Left kidney (tissue), 2 donors: Measurements from ENCODE around the gene NUDT4B. TPM values are rescaled to one million over a fixed set of nuclear protein-coding genes. Genes with fewer than 3 reads are reported as not detected.
"Not testable (repeated sequence)": the region's sequence is repeated elsewhere in the genome, so short reads cannot be mapped to it uniquely, and the experiment has no call there.

Experiments used
- DNase-seq: peaks from one replicate; pipeline ENCODE4 v3.0.0-alpha.2; 2013
- polyA plus RNA-seq: library from polyadenylated mRNA; unstranded; fragments of 120-200 nt; gene quantifications from one replicate; pipeline ENCODE4 v1.2.1, GENCODE V29; 2013; ENCODE audit not compliant: insufficient read length

NUDT4B gene
- polyA plus RNA-seq, 1 donor, result 1.8 TPM

DNA sequence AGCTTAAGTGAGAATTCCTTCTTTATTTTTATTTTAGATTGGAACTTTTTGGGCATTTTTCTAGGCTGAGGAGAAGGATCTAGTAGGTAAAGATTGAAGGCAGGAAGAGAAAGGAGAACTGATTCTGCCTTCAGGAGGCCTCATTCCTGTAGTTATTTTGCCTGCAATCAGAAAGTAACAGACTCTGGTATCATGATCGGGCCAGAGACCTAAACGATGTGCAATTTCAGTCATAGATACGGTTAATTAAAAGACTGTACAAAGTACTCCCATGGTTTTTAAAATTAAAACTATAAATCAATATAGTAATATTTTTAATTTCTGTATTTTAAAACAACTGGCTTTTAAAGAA, 14.3 kb upstream of the NUDT4B start:
- DNase-seq, result not testable (repeated sequence)

DNA sequence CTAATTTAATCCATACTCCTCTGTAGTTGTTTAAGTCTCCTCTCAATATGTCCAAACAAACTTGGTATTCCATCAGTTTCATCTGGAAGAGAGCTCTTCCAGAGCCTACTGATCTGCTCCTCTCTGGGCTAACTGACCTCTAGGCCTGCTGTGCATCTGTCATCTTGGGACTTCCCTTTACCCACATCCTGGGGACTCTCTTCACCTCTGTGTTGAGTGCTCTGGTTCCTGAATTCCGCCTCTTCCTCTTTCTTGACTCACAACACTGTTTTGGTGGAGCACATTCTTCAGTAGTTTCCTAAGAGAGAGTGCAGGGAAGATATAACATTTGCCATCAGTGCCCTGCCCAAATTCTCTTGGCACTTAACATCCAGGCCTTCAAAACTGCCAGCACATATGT, 13.0 kb upstream of the NUDT4B start:
- not testable (repeated sequence) for DNase-seq

DNA sequence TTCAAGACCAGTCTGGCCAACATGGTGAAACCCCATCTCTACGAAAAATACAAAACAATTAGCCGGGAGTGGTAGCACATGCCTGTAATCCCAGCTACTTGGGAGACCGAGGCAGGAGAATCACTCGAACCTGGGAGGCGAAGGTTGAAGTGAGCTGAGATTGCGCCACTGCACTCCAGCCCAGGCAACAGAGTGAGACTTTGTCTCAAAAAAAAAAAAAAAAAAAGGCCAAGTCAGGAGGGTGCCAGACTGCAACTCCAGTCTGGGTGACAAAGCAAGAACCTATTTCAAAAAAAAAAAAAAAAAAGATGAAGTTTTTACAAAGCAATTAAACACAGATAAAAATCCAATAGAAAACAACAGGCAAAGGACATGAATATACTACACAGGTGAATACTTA, 9.9 kb upstream of the NUDT4B start:
- DNase-seq, result not testable (repeated sequence)

DNA sequence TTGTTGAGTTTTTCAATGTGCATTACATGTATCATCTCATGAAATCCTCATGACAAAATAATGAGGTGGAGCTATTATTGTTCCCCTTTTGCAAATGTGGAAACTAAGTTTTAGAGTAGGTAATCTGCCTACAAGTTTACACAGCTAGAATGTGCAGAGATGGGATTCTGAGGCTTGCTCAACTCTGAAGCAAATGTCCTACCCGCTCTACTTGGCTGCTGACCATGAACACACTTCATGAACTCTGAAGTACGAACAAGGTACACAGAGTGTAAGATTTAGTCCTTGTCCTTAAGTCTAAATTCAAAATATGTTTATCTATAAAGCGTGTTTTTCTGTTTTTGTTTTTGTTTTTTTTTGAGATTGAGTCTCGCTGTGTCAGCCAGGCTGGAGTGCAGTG, 5.4 kb upstream of the NUDT4B start:
- DNase-seq, result not testable (repeated sequence)

DNA sequence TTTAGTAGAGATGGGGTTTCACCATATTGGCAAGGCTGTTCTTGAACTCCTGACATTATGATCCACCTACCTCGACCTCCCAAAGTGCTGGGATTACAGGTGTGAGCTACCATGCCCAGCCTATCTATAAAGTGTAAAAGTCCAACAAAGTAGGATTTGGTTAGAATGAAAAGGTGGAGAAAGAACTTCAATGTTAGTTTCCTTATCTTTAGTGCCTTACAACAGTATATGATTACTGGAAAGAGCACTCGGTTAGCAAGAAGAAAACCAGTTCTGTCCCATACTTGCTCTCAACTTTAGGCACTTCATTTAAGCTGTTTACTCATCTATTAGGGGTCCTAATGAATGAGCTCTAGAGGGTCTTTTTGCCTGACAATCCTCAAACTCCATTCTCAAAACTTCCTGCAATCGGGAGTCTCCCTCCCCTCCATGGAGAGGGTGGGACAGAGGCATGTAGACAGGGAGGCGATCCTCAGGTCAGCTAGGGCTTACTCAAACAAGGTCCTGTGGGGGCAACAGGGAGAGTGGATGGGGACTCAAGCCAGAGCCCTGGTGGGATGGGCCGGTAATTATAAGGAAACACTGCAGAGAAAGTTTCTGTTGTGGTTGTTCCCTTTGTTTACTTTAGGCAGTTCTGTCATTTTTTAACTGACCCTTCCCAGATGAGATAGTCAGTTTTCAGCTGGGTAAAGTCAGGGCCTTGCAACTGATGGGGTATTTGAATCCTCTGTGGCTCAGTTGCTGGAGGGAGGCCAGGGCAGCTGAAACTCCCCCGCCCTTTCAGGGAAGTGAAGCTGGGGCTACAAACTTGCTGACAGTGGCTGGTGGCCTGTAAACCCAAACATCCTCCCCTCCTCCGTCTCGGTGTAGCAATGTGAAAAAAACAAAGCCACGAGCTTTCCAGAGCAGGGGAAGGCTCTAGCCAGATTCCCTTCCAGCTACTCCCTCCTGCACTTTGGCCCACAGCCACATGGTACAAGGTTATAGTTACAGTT, 4.6 kb upstream of the NUDT4B start:
- not testable (repeated sequence) for DNase-seq

DNA sequence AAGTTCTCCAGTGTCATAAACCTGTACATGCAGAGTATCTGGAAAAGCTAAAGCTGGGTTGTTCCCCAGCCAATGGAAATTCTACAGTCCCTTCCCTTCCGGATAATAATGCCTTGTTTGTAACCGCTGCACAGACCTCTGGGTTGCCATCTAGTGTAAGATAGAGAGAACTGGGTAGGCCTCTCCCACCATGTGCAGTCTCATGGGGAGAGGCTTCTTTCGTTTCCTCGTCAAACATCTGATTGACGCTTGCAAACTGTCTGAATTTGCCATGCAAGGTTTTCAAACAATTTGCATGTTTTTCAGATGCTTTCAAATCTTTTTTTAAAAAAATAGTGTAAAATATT, 734 bp downstream of the NUDT4B start:
- DNase-seq, result not testable (repeated sequence)

DNA sequence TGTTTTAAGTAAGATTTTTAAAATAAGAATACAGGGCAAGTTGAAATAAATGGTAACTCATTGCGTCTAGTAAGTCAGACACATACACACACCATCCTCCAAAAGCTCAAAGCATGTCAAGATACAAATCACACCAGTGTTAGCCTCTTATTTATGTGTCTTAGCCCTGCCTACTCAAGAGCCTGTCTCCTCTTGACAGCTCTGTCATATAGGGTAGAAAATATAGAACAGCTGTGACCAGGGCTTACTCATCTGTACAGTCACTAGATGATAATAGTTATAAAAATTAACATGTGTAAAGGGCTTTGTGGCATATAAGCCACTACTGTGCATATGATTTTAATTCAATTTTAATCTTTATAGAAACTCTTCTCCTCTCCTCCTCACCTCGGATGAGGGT, 7.7 kb downstream of the NUDT4B start:
- DNase-seq, result not testable (repeated sequence)

DNA sequence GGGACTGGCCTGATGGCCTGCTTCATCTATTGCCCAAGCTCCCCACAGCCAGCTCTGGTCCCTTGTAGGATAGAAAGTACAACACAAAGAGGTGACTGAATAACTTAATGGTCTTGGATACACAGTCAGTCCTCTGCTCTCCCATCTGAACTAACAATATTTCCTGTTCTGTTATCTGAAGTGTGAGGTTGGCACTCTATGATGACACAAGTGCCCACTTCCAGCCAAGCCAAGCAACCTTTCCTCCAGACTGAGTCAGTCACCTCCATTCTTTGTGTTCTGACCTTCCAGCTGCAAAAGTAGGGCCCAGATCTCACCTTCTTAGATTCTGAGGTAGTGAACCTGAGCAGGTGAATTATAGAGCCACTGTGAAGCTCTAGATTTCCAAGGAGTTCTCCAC, 8.9 kb downstream of the NUDT4B start:
- not testable (repeated sequence) for DNase-seq

DNA sequence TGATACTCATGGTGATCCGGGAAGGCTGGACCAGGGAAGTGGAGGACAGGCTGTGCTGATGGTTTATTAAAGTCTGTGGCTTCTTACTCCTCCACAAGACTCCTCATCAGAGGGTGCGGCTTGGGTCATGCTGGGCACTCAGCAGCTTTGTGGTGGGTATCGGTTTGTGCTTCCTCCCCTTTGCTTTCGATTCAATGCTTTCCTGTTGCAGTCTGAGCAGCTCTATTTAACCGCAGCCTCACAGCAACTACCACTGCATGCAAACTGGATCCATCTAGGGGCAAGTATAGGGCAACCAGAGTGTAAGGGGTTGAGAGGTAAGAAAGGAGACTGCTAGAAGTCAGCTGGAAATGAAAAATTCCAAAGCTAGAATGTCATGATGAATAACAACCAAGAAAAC, 9.8 kb downstream of the NUDT4B start:
- not testable (repeated sequence) for DNase-seq

DNA sequence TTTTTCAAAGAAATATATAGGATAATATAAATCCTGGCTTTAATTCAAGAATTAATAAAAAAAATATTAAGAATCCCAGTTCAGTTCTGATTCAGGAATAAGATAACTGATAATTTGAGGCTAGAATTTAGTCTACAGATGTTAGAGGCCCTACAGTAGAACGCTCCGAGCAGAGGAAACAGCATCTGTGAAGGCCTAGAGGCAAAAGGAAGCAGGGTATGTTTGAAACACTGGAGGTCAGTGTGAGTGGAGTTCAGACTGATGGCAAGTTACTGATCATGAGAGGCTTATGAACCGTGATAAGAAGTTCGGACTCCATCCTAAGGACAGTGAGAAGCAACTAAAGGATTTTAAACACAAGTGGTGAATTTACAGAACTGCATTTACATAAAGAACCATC, 10.4 kb downstream of the NUDT4B start:
- DNase-seq, result not testable (repeated sequence)

DNA sequence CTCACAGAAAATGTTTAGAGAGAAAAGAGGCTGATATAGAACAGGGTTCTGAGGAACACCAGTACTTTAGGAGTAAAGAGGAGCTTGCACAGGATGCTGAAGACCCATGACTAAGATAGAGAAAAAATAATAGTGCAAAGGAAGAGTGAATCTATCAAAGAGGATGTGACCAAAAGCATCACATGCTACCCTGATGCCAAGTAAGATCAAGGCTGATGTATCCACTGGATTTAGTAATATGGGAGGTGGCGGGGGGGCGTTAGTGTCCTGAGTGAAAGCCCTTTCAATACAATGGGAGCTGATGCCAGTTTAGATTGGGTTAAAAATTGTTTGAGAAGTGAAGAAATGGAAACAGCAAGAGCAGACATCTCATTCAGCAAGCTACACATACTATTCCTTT, 11.2 kb downstream of the NUDT4B start:
- not testable (repeated sequence) for DNase-seq

DNA sequence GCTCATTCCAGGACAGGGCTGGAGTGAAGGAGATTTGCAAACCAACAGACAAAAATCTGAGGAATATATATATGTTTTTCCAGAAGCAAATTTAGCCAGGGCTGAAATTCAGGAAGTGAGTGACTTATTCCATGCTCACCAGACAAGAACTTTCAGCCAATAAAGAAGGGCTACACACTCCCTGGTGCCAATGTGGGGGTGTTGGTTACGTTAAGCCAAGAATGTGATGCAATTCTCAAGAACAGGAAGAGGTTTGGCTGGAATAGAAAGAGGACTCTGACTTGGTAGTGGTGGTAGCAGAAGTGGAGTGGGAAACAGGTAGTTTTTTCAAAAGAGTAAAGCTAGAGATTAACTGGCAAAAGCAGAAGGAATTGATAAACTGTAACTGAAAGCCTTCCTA, 11.6 kb downstream of the NUDT4B start:
- DNase-seq, result not testable (repeated sequence)

DNA sequence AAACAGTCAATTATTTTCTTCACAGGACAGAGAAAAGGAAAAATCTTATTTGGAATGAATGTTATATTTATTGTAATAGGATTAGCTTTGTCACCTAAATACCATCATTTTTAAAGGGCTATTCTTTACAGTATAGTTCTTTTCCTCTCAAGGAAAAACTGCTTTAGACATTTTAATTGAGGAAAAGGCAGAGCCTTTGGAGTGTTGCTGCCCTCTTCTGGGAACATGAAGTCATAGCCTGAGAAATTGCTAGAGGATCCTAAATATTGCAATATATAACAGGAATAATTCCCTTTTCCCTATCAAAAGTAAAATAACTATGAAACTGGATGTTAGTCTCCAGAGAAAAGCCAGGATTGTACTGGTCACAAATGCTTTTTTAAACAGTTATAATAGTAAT, 12.8 kb downstream of the NUDT4B start:
- not testable (repeated sequence) for DNase-seq

DNA sequence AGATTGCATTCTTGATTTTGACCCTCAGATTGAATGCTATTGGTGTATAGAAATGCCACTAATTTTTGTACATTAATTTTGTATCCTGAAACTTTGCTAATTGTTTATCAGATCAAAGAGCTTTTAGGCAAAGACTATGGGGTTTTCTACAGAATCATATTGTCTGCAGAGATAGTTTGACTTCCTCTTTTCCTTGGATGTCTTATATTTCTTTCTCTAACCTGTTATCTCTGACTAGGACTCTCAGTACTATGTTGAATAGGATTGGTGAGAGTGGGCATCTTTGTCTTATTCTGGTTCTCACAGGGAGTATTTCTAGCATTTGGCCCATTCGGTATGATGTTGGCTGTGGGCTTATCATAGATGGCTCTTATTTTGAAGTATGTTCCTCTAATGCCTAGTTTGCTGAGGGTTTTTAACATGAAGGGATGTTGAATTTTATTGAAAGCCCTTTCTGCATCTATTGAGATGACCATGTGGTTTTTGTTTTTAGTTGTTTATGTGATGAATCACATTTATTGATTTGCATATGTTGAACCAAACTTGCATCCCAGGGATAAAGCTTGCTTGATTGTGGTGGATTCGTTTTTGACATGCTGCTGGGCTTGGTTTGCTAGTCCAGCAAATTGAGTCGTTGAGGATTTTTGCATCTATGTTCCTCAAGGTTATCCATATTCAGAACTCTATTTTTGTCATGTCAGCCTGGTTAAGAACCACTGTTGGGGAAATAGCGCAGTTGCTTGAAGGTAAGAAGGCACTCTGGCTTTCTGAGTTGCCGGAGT, 16.9 kb downstream of the NUDT4B start:
- not testable (repeated sequence) for DNase-seq

DNA sequence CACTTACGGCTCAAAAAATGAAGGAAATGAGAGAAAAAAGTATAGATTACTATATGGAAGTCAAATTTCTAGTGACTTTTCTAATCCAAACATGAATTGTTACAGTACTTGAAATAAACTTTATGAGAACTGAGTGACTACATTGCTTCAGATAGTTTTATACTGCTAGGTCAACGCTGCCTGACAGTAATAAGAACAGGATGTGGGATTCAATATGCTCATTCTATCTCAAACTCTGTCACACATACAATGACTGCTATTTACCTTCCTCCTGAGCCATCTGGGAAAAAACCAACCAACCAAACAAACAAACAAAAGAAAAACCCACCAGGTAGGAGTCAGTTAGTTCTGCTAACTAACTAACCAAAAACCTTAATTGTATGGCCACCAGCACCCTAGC, 20.0 kb downstream of the NUDT4B start:
- DNase-seq, result not testable (repeated sequence)

DNA sequence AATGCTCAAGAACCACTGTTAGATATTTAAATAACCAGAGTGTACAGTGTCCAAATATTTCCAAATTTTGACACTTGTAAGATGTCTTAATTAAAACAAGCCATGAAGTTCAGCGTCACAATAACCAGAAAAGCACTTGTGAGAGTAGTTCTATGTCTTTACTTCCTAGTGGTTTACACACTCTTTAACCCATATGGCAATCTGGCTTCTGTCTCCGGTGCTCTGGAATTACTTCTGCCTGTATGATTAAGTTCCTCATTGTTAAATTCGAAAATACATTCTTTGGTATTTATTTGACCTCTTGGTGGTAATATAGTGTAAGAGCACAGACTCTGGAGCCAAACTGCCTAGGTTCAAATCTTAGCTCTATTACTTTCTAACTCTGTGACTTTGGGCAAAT, 20.9 kb downstream of the NUDT4B start:
- DNase-seq, result not testable (repeated sequence)

DNA sequence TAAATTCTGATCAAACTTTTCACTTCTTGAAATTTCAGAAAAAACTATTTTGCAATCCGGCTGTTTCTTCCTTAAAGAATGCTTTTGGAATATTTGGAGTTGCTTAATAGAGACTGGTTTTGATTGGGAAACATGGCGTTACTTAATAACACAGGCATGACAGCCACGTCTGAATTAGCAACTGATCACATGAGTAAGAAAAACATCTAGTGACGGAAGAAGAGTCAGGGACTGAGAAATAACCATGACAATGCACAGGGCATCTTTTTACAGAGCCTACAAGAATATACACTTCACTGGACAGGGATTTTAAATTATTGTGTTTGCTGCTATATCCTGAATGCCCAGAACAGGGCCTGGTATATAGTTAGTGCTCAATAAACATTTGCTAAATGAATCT, 25.1 kb downstream of the NUDT4B start:
- DNase-seq, result not testable (repeated sequence)

DNA sequence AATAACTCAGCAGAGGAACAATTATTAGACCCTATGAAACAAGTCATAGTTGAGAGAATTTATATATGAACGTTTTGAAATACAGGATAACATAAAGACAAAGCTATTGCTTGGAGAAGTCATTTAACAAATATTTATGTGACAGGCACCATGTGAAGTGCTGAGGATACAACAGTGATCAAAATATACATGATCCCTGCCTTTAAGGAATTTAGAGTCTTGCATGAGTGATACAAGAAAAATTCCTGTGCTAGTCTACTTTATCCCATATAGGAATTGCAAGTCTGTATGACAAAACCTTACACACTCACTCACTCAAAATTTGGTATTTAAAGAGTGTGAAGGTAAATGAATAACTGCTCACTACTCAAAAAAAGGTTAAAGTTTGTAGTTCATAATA, 25.5 kb downstream of the NUDT4B start:
- not testable (repeated sequence) for DNase-seq

DNA sequence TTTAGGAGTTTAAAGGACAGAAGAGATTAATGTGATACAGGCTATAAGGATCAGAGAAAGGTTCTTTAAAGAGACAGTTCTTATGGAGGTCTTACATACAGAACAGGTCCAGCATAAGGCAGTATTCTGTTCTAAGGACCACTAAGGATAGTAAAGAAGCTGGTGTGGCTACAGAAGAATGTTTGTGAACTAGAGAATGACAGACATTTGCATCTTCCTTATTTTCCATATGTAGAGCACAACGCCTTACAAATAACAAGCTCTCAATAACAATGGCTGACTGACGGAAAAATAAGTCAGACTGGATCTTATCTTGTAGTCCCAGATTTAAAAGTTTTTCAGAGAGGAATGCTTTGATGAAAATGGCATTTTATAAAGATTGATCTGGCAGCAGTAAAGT, 26.7 kb downstream of the NUDT4B start:
- DNase-seq, result not testable (repeated sequence)

DNA sequence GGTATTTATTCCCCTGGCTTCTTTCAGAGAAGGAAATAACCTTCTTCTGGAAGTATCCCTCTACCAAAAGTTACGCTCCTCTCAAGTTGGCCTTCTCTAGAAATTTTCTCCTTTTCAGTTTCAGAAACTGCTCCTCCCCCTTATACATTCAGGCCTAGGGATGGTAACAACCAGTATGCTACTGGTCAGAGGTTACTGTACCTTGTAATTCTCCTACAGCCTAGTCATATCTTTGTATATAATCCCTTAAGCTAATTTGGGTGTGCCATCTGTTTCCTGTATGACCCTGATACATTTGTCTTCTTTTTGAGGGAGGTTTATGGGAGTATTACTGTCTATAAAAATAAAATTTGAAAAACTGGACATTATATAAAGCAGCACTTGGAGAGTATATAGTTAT, 29.1 kb downstream of the NUDT4B start:
- DNase-seq, result not testable (repeated sequence)

DNA sequence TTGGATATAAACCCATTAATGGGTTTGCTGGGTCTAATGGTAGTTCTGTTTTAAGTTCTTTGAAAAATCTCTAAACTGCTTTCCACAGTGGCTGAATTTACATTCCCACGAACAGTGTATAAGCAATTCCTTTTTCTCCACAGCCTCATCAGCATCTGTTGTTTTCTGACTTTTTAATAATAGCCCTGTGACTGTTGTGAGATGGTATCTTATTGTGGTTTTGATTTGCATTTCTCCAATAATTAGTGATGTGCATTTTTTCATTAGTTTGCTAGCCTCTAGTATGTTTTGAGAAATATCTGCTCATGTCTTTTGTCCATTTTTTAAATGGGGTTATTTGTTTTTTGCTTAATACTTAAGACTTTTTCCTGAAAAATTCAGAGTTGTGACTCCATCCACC, 31.8 kb downstream of the NUDT4B start:
- DNase-seq, result not testable (repeated sequence)

DNA sequence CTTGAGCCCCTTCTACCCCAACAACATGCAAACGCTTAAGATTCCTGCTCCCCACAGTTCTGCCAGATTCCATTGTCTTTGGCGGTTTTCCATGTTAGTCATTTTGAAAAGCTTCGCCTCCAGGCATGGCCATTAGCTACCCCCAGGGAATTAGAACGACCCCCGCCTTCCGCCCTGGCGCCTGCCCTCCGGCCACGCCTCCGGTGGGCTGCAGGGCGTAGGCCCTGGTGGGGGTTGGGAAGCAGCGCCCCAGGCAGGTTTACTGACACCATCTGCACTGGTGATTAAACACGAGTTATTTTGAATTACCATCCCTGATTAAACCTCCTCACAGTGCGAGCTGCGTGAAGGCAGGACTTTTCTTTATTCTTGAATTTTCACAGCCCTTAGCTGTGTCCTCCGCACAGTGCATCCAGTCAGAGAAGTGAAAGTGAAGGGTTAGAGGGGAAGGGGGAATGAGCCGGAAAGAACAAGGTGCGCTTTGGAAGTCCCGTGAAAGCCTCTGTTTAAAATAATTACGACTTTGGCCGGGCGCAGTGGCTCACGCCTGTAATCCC, 43.0 kb downstream of the NUDT4B start:
- not testable (repeated sequence) for DNase-seq
